HG03439 (cell line): ENCODE data around the gene CMPK1.

Experiments used
- ATAC-seq: cut with Tn5 transposase; IDR thresholded peaks from one replicate; pipeline ENCODE4 v1.9.1; 2021; ENCODE audit warnings: mild to moderate bottlenecking, moderate library complexity; ENCODE audit not compliant: unreplicated experiment

The CMPK1 gene

GRCh38 chr1:47418681-47419325, 85.2 kb downstream of the CMPK1 start:
- no peak for ATAC-seq

- ATAC-seq: no peak
Measured at GRCh38 chr1:47420547-47420946, 87.0 kb downstream of the CMPK1 start.

- no peak for ATAC-seq
Measured at GRCh38 chr1:47423872-47424271, 90.3 kb downstream of the CMPK1 start.

- no peak for ATAC-seq
Measured at GRCh38 chr1:47424336-47424982, 90.9 kb downstream of the CMPK1 start.
